Ectodermal cell (in vitro differentiated cells): ENCODE results near the gene FNDC3A.

Experiments used
- H3K27ac ChIP-seq: 2 replicates; pipeline ENCODE4 v1.7.0; 2013; ENCODE audit warnings: mild to moderate bottlenecking, low read depth, low read length; ENCODE audit not compliant: insufficient read depth, poor library complexity, severe bottlenecking
- H3K27me3 ChIP-seq: 2 replicates; pipeline ENCODE4 v1.7.0; 2013; ENCODE audit warnings: mild to moderate bottlenecking, low read length; ENCODE audit not compliant: insufficient read depth, control insufficient read depth, poor library complexity, severe bottlenecking
- H3K36me3 ChIP-seq: one replicate; pipeline ENCODE4 v1.7.0; 2013; ENCODE audit warnings: low read length; ENCODE audit not compliant: control insufficient read depth, insufficient read depth
- H3K4me1 ChIP-seq: one replicate; pipeline ENCODE4 v1.7.0; 2013; ENCODE audit warnings: low read length; ENCODE audit not compliant: control insufficient read depth, insufficient read depth
- H3K4me3 ChIP-seq: 2 replicates; pipeline ENCODE4 v1.7.0; 2013; ENCODE audit warnings: low read depth, low read length, control low read depth; ENCODE audit not compliant: insufficient read depth
- H3K9me3 ChIP-seq: 2 replicates; pipeline ENCODE4 v1.7.0; 2013; ENCODE audit warnings: mild to moderate bottlenecking, low read length, moderate library complexity; ENCODE audit not compliant: control insufficient read depth
- WGBS, 2 experiments: methylation state at CpG; one replicate each; pipeline ENCODE4 v1.1.7; 2013; ENCODE audit warnings: missing lambda C conversion rate in 2 of 2; 5-methylcytosine and 5-hydroxymethylcytosine counted together

Gene FNDC3A

DNA sequence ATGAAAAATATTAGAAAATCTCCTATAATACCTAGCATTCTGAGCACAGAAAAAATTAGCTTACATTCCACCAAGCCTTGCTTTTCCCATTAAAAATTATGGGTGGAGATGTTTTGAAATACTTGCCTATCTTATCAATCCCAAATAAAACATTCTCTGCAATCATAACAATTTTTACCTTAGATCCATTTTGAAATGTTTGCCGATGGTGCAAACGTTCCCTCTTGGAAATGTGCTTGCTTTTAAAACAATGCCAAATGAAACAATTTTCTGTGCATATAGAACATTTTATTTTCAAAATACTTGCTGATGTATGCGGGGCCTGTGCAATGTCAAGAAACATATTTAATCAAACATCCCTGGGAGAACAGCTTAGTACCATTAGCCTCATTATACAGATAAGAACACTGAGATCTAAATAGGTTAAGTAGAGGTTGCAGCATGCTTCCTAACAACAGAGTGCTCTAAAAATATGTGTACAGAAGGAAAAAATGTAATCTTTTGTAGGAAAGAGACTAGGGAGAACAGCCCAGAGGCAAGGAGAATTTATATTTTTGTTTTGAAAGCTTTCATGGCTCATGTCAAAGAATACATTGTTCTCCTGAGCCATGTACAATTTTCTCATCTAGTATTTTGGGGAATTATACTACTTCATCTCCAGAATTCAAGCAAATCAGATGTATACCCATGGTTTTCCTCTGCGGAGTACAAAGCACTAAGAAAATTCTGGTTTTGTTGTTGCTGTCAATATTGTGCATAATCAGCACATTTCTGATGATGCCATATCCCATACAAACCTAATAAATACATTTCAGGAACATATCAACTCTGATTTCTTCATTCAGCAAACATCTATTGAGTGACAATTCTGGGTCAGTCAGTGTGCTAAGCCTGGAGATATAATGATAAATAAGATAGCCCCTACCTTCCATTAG is 25.9 kb upstream of the FNDC3A start:
- 72 to 92% methylated on average over 2 to 4 of the region's 4 CpGs for WGBS, 2 experiments
- H3K27me3 ChIP-seq = no peaks in the 10 kb centered on the region
- no peaks in the 10 kb centered on the region for H3K36me3 ChIP-seq
- H3K4me1 ChIP-seq = no peaks in the 10 kb centered on the region
- no peak overlapping the region for H3K4me3 ChIP-seq
- H3K9me3 ChIP-seq = no peaks in the 10 kb centered on the region
- H3K27ac ChIP-seq = no peak overlapping the region

- no peaks in the 10 kb centered on the region for H3K36me3 ChIP-seq
- H3K4me1 ChIP-seq = no peaks in the 10 kb centered on the region
- H3K9me3 ChIP-seq = no peaks in the 10 kb centered on the region
- H3K27me3 ChIP-seq = no peaks in the 10 kb centered on the region
- no peak overlapping the region for H3K27ac ChIP-seq
- WGBS, 2 experiments = 90 to 97% methylated on average over 1 of the region's 1 CpG
- no peak overlapping the region for H3K4me3 ChIP-seq
These were observed 25.2 kb upstream of the FNDC3A start for GRCh38 chr13:48950501-48950875.

GRCh38 chr13:48954081-48954480 is 21.6 kb upstream of the FNDC3A start:
- H3K4me3 ChIP-seq = no peak overlapping the region
- H3K27ac ChIP-seq = no peak overlapping the region
- no peaks in the 10 kb centered on the region for H3K9me3 ChIP-seq
- 85 to 87% methylated on average over 6 of the region's 6 CpGs for WGBS, 2 experiments
- H3K4me1 ChIP-seq = no peaks in the 10 kb centered on the region
- no peaks in the 10 kb centered on the region for H3K36me3 ChIP-seq
- no peaks in the 10 kb centered on the region for H3K27me3 ChIP-seq

GRCh38 chr13:48955536-48955935 is 20.2 kb upstream of the FNDC3A start:
- H3K27me3 ChIP-seq = no peaks in the 10 kb centered on the region
- 55 to 71% methylated on average over 2 of the region's 2 CpGs for WGBS, 2 experiments

DNA sequence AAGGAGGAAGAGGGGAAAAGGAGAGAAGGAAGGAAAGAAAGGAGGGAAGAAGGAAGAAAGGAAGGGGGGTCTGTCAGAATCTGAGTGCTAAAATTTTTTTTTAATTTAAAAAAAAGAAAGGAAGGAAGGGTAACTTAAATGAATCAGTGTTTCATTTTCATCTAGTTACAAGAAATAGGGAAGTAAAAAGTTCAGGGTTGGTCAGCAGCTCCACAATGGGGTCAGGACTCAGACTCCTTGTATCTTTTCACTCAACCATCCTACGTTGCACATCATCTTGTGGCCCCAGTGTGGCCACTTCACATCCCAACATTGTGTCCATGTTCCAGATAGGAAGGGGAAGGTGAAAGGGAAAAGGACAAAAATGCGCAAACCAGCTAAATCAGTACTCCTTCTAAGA is 14.3 kb upstream of the FNDC3A start:
- 90% methylated on average over 2 of the region's 2 CpGs; no CpG with 5 or more reads in 1 of the 2 experiments for WGBS, 2 experiments
- H3K27me3 ChIP-seq = no peaks in the 10 kb centered on the region
- H3K27ac ChIP-seq = no peak overlapping the region
- H3K36me3 ChIP-seq = no peaks in the 10 kb centered on the region
- H3K4me1 ChIP-seq = no peaks in the 10 kb centered on the region
- H3K4me3 ChIP-seq = no peak overlapping the region
- no peaks in the 10 kb centered on the region for H3K9me3 ChIP-seq

More at GRCh38 chr13:48955536-48955935, 20.2 kb upstream of the FNDC3A start:
- no peaks in the 10 kb centered on the region for H3K36me3 ChIP-seq
- no peaks in the 10 kb centered on the region for H3K9me3 ChIP-seq
- no peaks in the 10 kb centered on the region for H3K4me1 ChIP-seq
- no peak overlapping the region for H3K27ac ChIP-seq
- no peak overlapping the region for H3K4me3 ChIP-seq

DNA sequence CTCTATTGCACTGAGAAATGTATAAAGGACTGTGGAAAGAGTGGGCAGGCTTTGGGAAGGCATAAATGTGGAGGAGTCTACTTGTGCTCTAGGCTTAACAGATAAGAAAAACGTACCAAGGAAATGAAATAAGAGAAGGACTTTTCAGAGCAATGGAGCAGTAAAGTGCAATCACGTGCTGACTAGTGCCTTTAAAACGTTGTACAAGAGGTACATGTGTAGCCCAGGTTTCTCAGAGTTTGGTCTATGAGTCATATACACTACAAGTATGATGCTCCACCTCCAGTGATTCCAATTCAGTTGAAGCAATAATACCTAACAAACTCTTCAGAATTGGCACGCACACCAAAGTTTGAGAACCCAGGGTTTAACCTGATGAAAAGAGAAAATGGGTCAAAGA is 13.4 kb upstream of the FNDC3A start:
- 90 to 93% methylated on average over 4 of the region's 4 CpGs for WGBS, 2 experiments
- Histone ChIP-seq H3K27ac (no peak overlapping the region), H3K9me3 (no peaks in the 10 kb centered on the region), H3K27me3 (no peaks in the 10 kb centered on the region), H3K4me1 (no peaks in the 10 kb centered on the region), H3K4me3 (no peak overlapping the region), H3K36me3 (no peaks in the 10 kb centered on the region)

DNA sequence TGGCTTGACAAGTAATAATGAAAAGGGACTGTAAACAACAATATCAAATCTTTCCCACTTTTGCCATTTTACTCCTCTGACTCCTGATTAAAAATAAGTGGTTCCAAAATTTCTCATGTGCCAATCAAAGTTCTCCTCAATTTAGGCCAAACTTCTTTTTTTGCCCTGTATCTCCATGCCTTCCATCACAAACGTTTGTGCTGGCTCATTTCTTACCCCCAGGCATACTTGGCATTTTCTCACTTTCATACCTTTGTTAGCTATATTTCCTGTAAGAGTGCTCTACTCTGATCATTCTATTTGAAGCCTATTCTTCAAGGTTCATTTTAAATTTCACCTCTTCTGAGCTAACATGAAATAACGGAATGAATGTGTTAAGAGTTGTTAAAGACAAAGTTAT is 10.0 kb upstream of the FNDC3A start:
- no peaks in the 10 kb centered on the region for H3K36me3 ChIP-seq
- 76 to 77% methylated on average over 2 of the region's 2 CpGs for WGBS, 2 experiments
- no peaks in the 10 kb centered on the region for H3K9me3 ChIP-seq
- H3K4me1 ChIP-seq = no peaks in the 10 kb centered on the region
- no peak overlapping the region for H3K4me3 ChIP-seq
- no peaks in the 10 kb centered on the region for H3K27me3 ChIP-seq
- no peak overlapping the region for H3K27ac ChIP-seq

DNA sequence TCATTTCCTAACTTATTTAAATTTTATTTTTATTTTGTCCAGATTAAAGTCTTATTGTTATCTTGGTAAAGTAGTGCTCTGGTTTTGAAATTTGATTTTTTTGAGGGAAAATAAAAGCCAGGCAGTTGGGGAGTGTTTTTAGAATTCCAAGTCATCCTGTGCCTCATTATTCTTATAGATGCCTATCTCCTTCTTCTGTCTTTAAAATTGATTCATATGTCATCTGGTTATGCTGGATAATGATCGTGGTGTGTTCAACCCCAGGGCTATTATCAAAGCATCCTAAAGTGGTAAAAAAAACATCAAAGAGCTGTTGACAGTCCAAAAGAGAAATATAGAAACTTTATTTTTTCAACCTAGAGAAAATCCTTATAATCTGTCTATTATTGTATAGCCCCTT is 6.0 kb upstream of the FNDC3A start:
- Histone ChIP-seq H3K4me3 (no peak overlapping the region), H3K9me3 (no peaks in the 10 kb centered on the region), H3K36me3 (no peaks in the 10 kb centered on the region), H3K27ac (no peak overlapping the region), H3K27me3 (no peaks in the 10 kb centered on the region), H3K4me1 (no peaks in the 10 kb centered on the region)
- WGBS, 2 experiments = 89% methylated on average over 1 of the region's 1 CpG; no CpG with 5 or more reads in 1 of the 2 experiments

GRCh38 chr13:48973845-48974431 is 1.8 kb upstream of the FNDC3A start:
- Histone ChIP-seq H3K9me3 (no peaks in the 10 kb centered on the region), H3K36me3 (no peaks in the 10 kb centered on the region), H3K27me3 (peaks cover 9% of the 10 kb centered on the region), H3K4me1 (no peaks in the 10 kb centered on the region), H3K4me3 (no peak overlapping the region), H3K27ac (no peak overlapping the region)
- WGBS, 2 experiments = 83 to 94% methylated on average over 1 of the region's 1 CpG

GRCh38 chr13:48975101-48975855 is 434 bp upstream of the FNDC3A start:
- 1 to 2% methylated on average over 50 of the region's 50 CpGs for WGBS, 2 experiments

More at GRCh38 chr13:48975101-48975855, 434 bp upstream of the FNDC3A start:
- no peaks in the 10 kb centered on the region for H3K4me1 ChIP-seq
- H3K4me3 ChIP-seq = peak overlapping the region; percentile 69
- no peaks in the 10 kb centered on the region for H3K36me3 ChIP-seq
- H3K9me3 ChIP-seq = no peaks in the 10 kb centered on the region
- H3K27me3 ChIP-seq = peaks cover 9% of the 10 kb centered on the region
- peak overlapping the region; percentile 92 for H3K27ac ChIP-seq
